HepG2 (cell line): ENCODE data around the gene TBC1D10B. TPM values are rescaled to one million over a fixed set of nuclear protein-coding genes. Genes with fewer than 3 reads are reported as not detected.
A peak's percentile ranks its signal among the peaks of the same experiment; 100 is the strongest.

Experiments used
- ATAC-seq: fragments of 200-7000 bp; cut with Tn5 transposase; 3 replicates; pipeline ENCODE4 v1.9.1; 2020; ENCODE audit warnings: mild to moderate bottlenecking, moderate library complexity
- BruUV-seq: library from RNA; stranded (reverse); fragments of 400-500 nt; replicated peaks from 2 replicates; lab custom pipeline; 2021; lab: Mats Ljungman, UMichigan
- CTCF ChIA-PET: fragments of 300-600 bp; formaldehyde crosslinking; extraction: SDS; loops from one replicate; lab custom pipeline; 2021; ENCODE audit warnings: low total read pairs, inconsistent platforms, low intra/inter-chr PET ratio; lab: Yijun Ruan, JAX
- POLR2A ChIA-PET: fragments of 350-600 bp; sonication (Branson Sonifier 250); formaldehyde crosslinking; loops from one replicate; lab custom pipeline; 2020; ENCODE audit warnings: antibody characterized with exemption, inconsistent platforms; lab: Yijun Ruan, JAX
- DNase-seq: peaks from one replicate; pipeline ENCODE4 v3.0.0-alpha.2; 2015; ENCODE audit warnings: low spot score
- FAIRE-seq: peaks from 3 replicates; lab custom pipeline; 2011; peaks lifted over from hg19 to GRCh38; lab: Jason Lieb, UNC
- H2AFZ ChIP-seq: one replicate; pipeline ENCODE4 v1.6.1; 2011; ENCODE audit warnings: low read length, inconsistent platforms
- H3K27ac ChIP-seq: fragments of 300-600 bp; 3 replicates; pipeline ENCODE4 v1.8.0; 2011; ENCODE audit warnings: mixed run types, mild to moderate bottlenecking, mixed read lengths, low read length, inconsistent platforms; ENCODE audit not compliant: insufficient read depth; ENCODE audit errors: extremely low read length
- H3K27me3 ChIP-seq, 2 experiments: fragments of 200-600 bp in 1 of 2; 2 replicates in 1 of 2; 3 replicates in 1 of 2; pipeline versions ENCODE4 v1.6.0 to v1.8.0; 2011; ENCODE audit warnings: low read length in 2 of 2, mild to moderate bottlenecking in 2 of 2, moderate library complexity in 2 of 2, inconsistent platforms in 1 of 2; ENCODE audit not compliant: insufficient read depth in 2 of 2, control insufficient read depth in 1 of 2
- H3K36me3 ChIP-seq, 2 experiments: fragments of 200-600 bp in 1 of 2; replicated peaks in 1 of 2; 2 replicates in 1 of 2; 3 replicates in 1 of 2; pipeline versions ENCODE4 v1.5.1 to v1.8.0; 2011; ENCODE audit warnings: low read length in 2 of 2, inconsistent platforms in 1 of 2; ENCODE audit not compliant: insufficient read depth in 2 of 2, control insufficient read depth in 1 of 2
- H3K4me1 ChIP-seq: 2 replicates; pipeline ENCODE4 v1.5.1; 2012; ENCODE audit warnings: low read length, inconsistent platforms; ENCODE audit not compliant: insufficient read depth
- H3K4me2 ChIP-seq: 2 replicates; pipeline ENCODE4 v1.6.0; 2011; ENCODE audit warnings: low read depth, low read length, inconsistent platforms
- H3K4me3 ChIP-seq, 3 experiments: fragments of 200-600 bp in 1 of 3; sonication (generic), shearing (Covaris generic) in 1 of 3; replicated peaks in 1 of 3; 2 replicates each; pipeline ENCODE4 v1.5.1; 2011 to 2016; ENCODE audit warnings: low read length in 3 of 3, inconsistent platforms in 2 of 3, low read depth in 2 of 3, mild to moderate bottlenecking in 2 of 3, control low read depth in 1 of 3, mixed read lengths in 1 of 3; ENCODE audit not compliant: insufficient read depth in 1 of 3
- H3K79me2 ChIP-seq: one replicate; pipeline ENCODE4 v1.6.1; 2011; ENCODE audit warnings: low read length, inconsistent platforms; ENCODE audit not compliant: insufficient read depth
- H3K9ac ChIP-seq: 2 replicates; pipeline ENCODE4 v1.6.0; 2011; ENCODE audit warnings: mild to moderate bottlenecking, low read depth, low read length, inconsistent platforms; ENCODE audit not compliant: insufficient read depth
- H3K9me3 ChIP-seq: 2 replicates; pipeline ENCODE4 v1.5.1; 2012; ENCODE audit warnings: mild to moderate bottlenecking, low read length
- H4K20me1 ChIP-seq: 2 replicates; pipeline ENCODE4 v1.6.0; 2011; ENCODE audit warnings: inconsistent platforms, mild to moderate bottlenecking, low read length, moderate library complexity; ENCODE audit not compliant: insufficient read depth
- HDAC1 ChIP-seq: sonication (generic); formaldehyde crosslinking; IDR thresholded peaks from 2 replicates; pipeline ENCODE4 v1.5.1; 2020; ENCODE audit warnings: mild to moderate bottlenecking, missing genetic modification reagents
- SIN3A ChIP-seq: IDR thresholded peaks from 2 replicates; pipeline ENCODE4 v1.6.1; 2011; ENCODE audit warnings: low read depth, mild to moderate bottlenecking, control low read depth, low read length, borderline replicate concordance
- ZBTB3 ChIP-seq: sonication (generic); formaldehyde crosslinking; IDR thresholded peaks from 2 replicates; pipeline ENCODE4 v1.4.0; 2020; ENCODE audit warnings: low read depth, mild to moderate bottlenecking, moderate library complexity, missing genetic modification reagents, borderline replicate concordance
- ZBTB40 ChIP-seq, 2 experiments: fragments of 450-650 bp in 1 of 2; sonication (generic) in 1 of 2; formaldehyde crosslinking in 1 of 2; IDR thresholded peaks; 2 replicates each; pipeline versions ENCODE4 v1.6.1 to v1.8.0; 2016 to 2022; ENCODE audit warnings: antibody characterized with exemption in 1 of 2, mild to moderate bottlenecking in 1 of 2, missing genetic modification reagents in 1 of 2
- ZEB1 ChIP-seq: IDR thresholded peaks from 2 replicates; pipeline ENCODE4 v1.6.1; 2012; ENCODE audit warnings: mild to moderate bottlenecking, low read depth, inconsistent platforms; ENCODE audit not compliant: insufficient replicate concordance
- ZNF354B ChIP-seq: sonication (generic); formaldehyde crosslinking; IDR thresholded peaks from 2 replicates; pipeline ENCODE4 v1.8.0; 2022; ENCODE audit warnings: mild to moderate bottlenecking, missing genetic modification reagents
- ZNF891 ChIP-seq: sonication (generic); formaldehyde crosslinking; IDR thresholded peaks from 2 replicates; pipeline ENCODE4 v1.5.0; 2020; ENCODE audit warnings: mild to moderate bottlenecking, missing genetic modification reagents
- WGBS: methylation state at CpG from one replicate; pipeline ENCODE4 v1.1.6; 2017; ENCODE audit warnings: low lambda C conversion rate; 5-methylcytosine and 5-hydroxymethylcytosine counted together
- in situ Hi-C: cut with HindIII; loops from 2 replicates; pipeline ENCODE4 v1.10.0; 2017; ENCODE audit warnings: low pct_unique_long_range_greater_than_20kb; ENCODE audit not compliant: extremely low pct_ligation_motif_present
- intact Hi-C: fragments of 100-400 bp; cut with micrococcal nuclease; formaldehyde crosslinking; loops from one replicate; pipeline ENCODE4 v1.10.0; 2022; ENCODE audit not compliant: unreplicated experiment
- polyA plus RNA-seq, 8 experiments: library from polyadenylated mRNA; depleted of rRNA in 3 of 8; stranded (reverse) in 7 of 8; unstranded in 1 of 8; fragments of >200 nt; fragmentation: Illumina TruSeq in 4 of 8; extraction: Trizol in 4 of 8; gene quantifications; 2 replicates each; pipeline versions ENCODE4 v1.2.1 to v1.2.3, GENCODE V29; 2011 to 2016; ENCODE audit warnings: low read depth in 4 of 8, missing spikeins in 1 of 8, mixed read lengths in 1 of 8; ENCODE audit not compliant: insufficient read depth in 1 of 8
- total RNA-seq, 5 experiments: library from RNA; depleted of rRNA; stranded (reverse); fragments of >200 nt; fragmentation: Illumina TruSeq; extraction: Trizol; gene quantifications; 2 replicates each; pipeline ENCODE4 v1.2.3, GENCODE V29; 2016; ENCODE audit warnings: low read depth in 1 of 5
- TF ChIP-seq, protein P1 (sequence below), 2 experiments: sonication (generic) in 1 of 2; formaldehyde crosslinking in 1 of 2; IDR thresholded peaks; 2 replicates each; pipeline versions ENCODE4 v1.5.1 to v1.6.1; 2011 to 2020; ENCODE audit warnings: borderline replicate concordance in 1 of 2, low read depth in 1 of 2, low read length in 1 of 2, mild to moderate bottlenecking in 1 of 2, missing genetic modification reagents in 1 of 2, moderate library complexity in 1 of 2

TBC1D10B gene
- total and polyA plus RNA-seq, 2 of the 13 experiments (the other 11 are each of a cell fraction or from before 2014, with no cell fraction given), result 15.7 to 24.8 TPM

DNA sequence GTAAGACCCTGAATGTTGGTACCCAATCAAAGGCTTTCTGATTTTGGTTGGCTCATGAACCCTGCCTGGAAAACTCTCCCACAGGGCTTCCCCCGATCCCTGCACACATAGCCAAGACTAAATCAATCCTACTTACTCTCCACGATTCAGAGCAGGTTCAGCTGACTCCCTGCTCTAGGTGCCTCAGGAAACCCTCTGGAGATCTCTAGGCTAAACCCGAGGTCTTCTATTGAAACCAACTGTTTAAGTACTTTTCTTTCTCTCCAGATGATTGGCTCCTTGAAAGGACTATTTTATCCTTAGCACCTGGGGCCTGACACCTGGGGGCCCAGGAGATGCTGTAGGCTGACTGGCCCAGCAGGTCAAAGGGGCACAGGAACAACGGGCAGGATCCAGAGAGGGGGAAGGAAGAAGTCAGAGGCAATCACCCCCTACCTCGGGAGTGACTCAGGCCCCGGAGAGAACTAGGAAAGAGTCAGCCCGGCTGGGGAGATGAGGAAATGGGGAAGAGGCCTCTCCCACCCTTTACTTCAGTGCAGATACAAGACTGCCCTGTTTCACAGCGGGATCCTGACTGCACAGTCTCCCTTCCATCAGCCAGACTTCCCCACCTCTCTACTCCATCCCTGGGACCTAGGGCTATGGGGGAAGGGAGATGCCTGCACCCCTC lies 2.0 kb downstream of the TBC1D10B start:
- CTCF ChIA-PET, result no interaction called here
- in situ Hi-C loops (no loop called here), intact Hi-C loops (no loop called here)
- no peak for FAIRE-seq
- H4K20me1 ChIP-seq, result peaks cover 20% of the 10 kb centered on the region; the same call in 1 of the 2 replicates
- H3K36me3 ChIP-seq, result peaks cover 8 to 17% of the 10 kb centered on the region in 2 experiments; a peak in 3 of 5 replicates
- no TSS peak for BruUV-seq
- H3K9ac ChIP-seq, result peak overlapping the region; percentile 75
- H3K4me2 ChIP-seq, result peak overlapping the region; percentile 91
- H3K4me1 ChIP-seq, result peaks cover 45% of the 10 kb centered on the region
- ATAC-seq, result no peak
- POLR2A ChIA-PET, result interaction anchor here (1.2 to 4.7 kb wide), 4 partner anchors 11 to 34 kb away, joined by 3 to 94 read pairs (median 9); partner anchors contain the start of genes CD2BP2 and ZNF48
- H2AFZ ChIP-seq, result no peak overlapping the region
- WGBS, result 8% methylated on average over 8 of the region's 8 CpGs
- peak; percentile 40 for TF ChIP-seq ZEB1
- TF ChIP-seq HDAC1 (CRISPR knock-in tag), result 0 out of 2 replicates have a peak, but pooled peaks have one; percentile 11
- no peak for TF ChIP-seq ZBTB3 (CRISPR knock-in tag)
- peak; percentile 31; the same call in 1 of the 2 replicates for TF ChIP-seq SIN3A
- TF ChIP-seq ZNF354B (CRISPR knock-in tag), result 0 out of 2 replicates have a peak, but pooled peaks have one; percentile 40
- TF ChIP-seq ZBTB40 (IDR thresholded peaks at IDR 0.05), result no peak
- 0 out of 2 replicates have a peak, but pooled peaks have one; percentile 49 for TF ChIP-seq ZBTB40 (CRISPR knock-in tag; IDR thresholded peaks at IDR 0.05)
- 0 out of 2 replicates have a peak, but pooled peaks have one; percentile 5 for TF ChIP-seq ZNF891 (CRISPR knock-in tag)
- TF ChIP-seq, protein P1, sequence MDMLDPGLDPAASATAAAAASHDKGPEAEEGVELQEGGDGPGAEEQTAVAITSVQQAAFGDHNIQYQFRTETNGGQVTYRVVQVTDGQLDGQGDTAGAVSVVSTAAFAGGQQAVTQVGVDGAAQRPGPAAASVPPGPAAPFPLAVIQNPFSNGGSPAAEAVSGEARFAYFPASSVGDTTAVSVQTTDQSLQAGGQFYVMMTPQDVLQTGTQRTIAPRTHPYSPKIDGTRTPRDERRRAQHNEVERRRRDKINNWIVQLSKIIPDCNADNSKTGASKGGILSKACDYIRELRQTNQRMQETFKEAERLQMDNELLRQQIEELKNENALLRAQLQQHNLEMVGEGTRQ (IDR thresholded peaks at IDR 0.05; ENCODE audit: low read depth, low read length), result no peak
- TF ChIP-seq, protein P1 (CRISPR knock-in tag; IDR thresholded peaks at IDR 0.05; ENCODE audit: borderline replicate concordance), result no peak
- H3K27me3 ChIP-seq, result no peaks in the 10 kb centered on the region; a peak in 1 of 5 replicates
- H3K4me3 ChIP-seq, result peak overlapping the region; percentile 80 to 90 (median 86)
- H3K27ac ChIP-seq, result peak overlapping the region; percentile 15
- peaks cover 37% of the 10 kb centered on the region for H3K79me2 ChIP-seq
- no peak for DNase-seq
- H3K9me3 ChIP-seq, result no peaks in the 10 kb centered on the region
